MM.1S (cell line): Measurements from ENCODE around the gene CCDC88C.

Experiments
- EZH2 ChIP-seq: fragments of 300-600 bp; sonication (generic); optimal IDR thresholded peaks from 2 replicates; pipeline ENCODE3; 2017; ENCODE audit warnings: low read depth, mild to moderate bottlenecking, antibody characterized with exemption, low read length, mixed read lengths
- EZH2phosphoT487 ChIP-seq: fragments of 300-600 bp; sonication (generic); IDR thresholded peaks from 2 replicates; pipeline ENCODE4 v1.6.1; 2018; ENCODE audit warnings: antibody characterized with exemption, low read length
- TF ChIP-seq, protein P1 (sequence below): fragments of 300-600 bp; sonication (generic); IDR thresholded peaks from 2 replicates; pipeline ENCODE4 v1.5.1; 2016; ENCODE audit warnings: antibody characterized with exemption, low read length, mixed read lengths

DNA sequence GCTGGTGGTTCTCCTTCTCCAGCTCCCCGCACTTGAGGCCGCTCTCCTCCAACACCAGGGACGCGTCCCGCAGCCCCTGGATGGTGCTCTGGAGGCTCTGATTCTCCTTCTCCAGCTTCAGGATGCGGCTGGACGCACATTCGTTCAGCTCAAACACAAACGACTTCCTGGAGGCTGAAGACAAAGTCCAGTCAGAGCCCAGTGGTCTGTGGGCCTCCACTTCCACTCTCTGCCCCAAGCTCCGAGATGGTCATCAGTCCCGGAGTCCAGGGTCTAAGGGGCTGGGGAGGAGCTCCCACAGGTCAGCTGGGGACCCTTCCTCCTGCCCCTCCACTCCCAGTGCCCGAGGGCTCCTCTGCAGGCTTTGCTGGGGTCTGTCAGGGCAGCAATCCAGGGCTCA, 96.5 kb downstream of the CCDC88C start:
- TF ChIP-seq, protein P1, sequence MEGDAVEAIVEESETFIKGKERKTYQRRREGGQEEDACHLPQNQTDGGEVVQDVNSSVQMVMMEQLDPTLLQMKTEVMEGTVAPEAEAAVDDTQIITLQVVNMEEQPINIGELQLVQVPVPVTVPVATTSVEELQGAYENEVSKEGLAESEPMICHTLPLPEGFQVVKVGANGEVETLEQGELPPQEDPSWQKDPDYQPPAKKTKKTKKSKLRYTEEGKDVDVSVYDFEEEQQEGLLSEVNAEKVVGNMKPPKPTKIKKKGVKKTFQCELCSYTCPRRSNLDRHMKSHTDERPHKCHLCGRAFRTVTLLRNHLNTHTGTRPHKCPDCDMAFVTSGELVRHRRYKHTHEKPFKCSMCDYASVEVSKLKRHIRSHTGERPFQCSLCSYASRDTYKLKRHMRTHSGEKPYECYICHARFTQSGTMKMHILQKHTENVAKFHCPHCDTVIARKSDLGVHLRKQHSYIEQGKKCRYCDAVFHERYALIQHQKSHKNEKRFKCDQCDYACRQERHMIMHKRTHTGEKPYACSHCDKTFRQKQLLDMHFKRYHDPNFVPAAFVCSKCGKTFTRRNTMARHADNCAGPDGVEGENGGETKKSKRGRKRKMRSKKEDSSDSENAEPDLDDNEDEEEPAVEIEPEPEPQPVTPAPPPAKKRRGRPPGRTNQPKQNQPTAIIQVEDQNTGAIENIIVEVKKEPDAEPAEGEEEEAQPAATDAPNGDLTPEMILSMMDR, result no peak
- TF ChIP-seq EZH2, result no peak
- no peak for TF ChIP-seq EZH2phosphoT487
